COR-L47 (cell line): ENCODE results near the gene KRT10.
"Not testable (repeated sequence)": the region's sequence is repeated elsewhere in the genome, so short reads cannot be mapped to it uniquely, and the experiment has no call there.

Experiments used
- DNase-seq: peaks from one replicate; lab custom pipeline; 2025; lab: John Stamatoyannopoulos, UW

KRT10 gene

DNA sequence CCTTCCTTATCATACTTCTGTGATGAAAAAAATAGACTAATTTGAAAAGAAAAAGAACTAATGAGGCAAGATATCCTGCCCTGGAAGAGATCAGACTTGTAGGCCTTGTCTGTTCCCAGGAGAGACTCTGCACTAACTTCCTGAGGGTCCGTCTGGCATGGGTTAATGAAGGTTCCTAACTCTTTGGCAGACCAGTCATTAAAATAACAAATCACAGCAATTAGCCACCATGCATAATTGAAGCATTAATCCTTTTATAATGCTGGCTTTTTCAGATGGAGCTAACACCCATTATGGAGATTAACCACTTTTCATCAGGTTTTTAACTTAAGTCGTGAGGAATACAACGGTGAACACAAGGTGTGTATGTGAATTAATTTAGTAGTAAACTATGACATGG, 10.4 kb upstream of the KRT10 start:
- no peak for DNase-seq

DNA sequence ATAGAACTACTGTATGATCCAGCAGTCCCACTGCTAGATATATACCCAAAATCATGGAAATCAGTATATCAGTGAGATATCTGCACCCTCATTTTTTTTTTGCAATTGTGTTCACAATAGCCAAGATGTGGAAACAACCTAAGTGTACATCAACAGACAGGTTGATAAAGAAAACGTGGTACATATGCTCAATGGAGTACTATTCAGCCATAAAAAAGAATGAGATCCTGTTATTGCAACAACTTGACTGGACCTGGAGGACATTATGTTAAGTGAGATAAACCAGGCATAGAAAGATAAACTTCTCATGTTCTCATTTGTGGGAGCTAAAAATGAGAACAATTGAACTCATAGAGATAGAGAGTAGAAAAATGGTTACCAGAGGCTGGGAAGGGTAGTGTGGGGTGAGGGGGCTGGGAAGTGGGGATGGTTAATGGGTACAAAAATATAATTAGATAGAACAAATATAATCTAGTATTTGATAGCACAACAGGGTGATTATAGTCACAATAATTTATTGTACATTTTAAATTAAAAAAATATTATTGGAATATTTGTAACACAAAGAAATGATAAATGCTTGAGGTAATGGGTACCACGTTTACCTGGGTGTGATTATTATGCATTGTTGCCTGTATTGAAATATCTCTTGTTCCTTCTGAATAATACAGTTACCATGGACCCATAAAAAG, 7.8 kb upstream of the KRT10 start:
- no peak for DNase-seq

DNA sequence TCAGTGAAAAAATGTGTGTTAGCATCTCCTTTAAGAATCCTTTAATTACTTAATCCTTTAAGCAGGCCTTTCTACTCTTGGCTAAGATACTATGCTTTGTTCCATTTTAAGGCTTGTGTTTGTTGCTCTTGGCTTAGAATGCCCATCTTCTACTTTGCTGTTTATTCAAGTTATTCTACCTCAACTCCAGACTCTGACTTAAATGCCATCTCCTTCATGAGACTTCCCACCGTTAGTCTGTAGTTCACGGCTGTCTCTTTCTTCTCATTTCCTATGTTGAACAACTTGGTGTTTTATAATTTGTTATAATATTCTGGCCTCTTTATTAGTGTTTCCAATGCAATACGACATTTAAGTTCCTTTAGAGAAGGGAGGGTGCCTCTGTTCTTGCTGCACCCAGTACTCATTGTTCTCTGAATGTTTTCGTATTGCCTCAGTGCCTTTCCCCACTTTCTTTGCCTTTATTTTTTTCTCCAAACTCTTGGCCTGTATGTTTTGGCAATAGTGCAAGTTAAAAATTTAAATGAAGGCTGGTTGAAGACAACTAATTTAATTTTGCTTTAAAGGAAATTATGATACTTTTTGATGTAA, 6.1 kb upstream of the KRT10 start:
- no peak for DNase-seq

DNA sequence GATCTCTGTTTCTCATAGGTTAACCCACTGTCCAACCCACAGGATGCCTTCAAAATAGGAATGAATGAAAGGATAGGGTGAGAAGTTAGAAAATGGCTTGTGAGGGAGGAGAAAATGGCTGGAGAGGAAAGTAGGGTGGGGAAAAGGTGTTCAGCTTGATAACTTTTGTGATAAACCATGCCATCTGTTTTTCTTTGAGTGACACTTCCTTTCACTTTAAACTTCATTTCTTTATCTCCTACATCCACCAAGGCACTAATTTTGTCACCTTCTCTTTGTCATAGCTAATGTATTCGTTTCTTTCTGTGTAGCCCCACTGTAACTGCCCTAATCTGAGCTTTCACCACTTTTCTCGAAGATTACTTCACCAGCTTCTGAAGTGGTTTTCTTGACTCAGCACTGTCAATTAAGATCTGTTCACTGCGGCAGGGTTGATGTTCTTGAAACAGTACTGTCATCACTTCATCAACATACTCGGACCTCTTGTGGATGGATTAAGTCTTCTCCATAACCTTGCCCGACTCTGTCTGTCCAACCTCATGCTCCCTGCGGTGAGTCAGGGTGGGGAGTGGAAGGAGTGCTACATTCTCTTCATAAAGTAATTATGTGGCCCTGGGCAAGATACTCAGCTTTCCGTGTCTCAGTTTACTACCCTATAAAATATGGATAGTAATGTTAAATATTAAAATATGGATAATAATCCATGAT, 5.5 kb upstream of the KRT10 start:
- no peak for DNase-seq

DNA sequence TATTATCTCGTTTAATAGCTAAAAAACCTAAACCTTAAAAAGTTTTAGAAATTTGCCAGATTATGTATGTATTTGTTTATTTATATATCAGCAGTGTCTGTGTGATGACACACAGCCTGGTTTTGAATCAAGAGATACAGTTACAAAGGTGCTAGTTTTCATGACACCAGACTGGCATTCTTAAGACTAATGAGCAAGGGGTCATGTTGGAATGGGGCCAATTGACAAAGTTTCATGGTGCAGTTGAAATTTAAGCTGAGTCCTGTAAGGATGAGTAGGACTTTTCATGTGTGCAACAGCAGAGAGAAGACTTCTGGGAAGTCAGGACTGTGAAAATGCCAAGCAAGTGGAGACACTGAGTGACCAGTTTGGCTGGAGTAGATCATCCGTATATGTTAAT, 3.2 kb upstream of the KRT10 start:
- DNase-seq = no peak

DNA sequence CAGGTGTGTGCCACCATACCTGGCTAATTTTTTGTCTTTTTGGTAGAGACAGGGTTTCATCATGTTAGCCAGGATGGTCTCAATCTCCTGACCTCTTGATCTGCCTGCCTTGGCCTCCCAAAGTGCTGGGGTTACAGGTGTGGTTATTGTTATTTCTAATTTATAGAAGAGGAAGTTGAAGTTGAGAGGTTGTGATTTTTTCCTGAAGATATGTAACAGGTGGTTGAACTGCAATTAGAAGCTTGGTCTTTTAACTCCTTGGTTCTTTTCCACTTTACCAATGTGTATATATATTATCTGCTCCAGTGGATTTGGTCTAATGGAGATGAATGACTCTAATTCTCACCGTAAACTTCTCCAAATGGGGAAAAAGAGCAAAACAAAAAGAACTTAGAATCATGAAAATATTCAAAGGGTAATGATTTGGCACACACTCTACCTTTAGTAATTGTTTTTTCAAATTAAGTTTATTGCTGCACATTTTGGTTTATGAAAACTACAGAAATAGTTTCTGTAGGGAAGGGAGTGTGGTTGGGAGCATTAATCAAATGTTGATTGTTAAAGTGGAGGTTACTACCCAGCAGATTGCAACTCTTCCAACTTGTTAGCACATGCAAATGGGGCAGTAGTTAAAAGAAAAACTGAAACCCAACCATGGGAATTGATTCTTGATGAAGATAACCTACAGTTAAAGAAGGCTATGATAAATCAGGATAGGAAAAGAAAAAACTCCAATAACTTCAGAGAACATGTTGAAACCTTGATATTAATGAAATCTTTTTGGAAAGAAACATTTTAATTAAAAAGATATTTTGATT, 1.8 kb upstream of the KRT10 start:
- no peak for DNase-seq

DNA sequence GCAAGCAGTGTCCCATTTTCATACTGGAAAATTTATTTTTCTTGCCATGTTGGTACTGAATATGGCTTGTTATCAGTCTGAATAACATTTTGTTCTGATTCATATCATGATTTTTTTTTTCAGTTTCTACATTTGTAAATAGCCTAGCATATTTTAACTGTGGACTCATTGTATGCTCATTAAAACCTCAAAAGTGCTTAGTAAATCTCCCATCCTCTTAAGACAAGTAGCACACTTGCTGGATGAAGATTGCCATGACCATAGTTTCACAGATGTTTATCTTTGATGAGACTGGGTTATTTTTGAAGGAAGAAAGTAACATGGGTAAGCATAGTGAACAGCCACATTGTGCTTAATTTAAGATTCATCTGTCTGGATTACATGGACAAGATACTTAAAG, 878 bp downstream of the KRT10 start:
- DNase-seq = no peak

DNA sequence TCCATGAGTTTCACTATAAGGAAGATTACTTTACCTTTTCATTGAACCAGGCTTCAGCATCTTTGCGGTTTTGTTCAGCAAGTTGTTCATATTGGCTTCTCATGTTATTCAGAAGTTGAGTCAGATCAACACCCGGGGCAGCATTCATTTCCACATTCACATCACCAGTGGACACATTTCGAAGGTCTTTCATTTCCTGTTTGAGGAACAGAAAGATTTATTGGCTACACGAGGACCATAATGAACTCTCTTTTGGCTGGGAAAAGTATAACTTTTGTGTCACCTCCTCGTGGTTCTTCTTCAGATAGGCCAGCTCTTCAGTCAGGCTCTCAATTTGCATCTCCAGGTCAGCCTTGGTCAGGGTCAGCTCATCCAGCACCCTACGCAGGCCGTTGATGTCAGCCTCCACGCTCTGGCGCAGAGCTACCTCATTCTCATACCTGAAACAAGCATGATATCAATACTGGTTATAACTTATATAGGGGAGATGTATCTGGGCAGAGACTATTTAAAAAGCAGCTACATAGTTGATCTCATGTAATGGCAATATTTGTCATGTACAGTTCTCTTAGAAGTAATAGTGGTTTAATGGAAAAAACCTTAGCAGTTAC, 2.1 kb downstream of the KRT10 start:
- no peak for DNase-seq

DNA sequence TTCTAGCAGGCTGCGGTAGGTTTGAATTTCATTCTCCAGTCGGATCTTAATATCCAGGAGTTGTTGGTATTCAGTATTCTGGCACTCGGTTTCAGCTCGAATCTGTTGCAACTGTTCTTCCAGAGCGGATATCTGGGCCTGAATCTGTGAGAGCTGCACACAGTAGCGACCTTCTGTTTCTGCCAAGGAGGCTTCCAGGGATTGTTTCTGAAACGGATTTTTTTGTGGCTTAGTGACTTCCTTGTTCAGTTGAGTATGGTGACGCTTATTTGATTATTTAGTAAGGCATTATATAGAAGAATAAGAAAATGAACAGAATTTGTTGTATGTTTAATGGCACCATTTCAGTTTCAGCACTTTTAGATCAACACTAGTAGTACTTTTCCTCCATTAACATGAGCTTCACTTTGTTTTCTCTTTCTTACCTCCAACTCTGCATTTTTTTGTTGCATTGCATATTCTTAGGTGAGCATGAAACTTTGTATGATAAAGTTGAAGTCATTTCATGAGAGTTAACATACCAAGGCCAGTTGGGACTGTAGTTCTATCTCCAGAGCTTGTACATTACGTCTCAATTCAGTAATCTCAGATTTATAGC, 2.8 kb downstream of the KRT10 start:
- DNase-seq = no peak

DNA sequence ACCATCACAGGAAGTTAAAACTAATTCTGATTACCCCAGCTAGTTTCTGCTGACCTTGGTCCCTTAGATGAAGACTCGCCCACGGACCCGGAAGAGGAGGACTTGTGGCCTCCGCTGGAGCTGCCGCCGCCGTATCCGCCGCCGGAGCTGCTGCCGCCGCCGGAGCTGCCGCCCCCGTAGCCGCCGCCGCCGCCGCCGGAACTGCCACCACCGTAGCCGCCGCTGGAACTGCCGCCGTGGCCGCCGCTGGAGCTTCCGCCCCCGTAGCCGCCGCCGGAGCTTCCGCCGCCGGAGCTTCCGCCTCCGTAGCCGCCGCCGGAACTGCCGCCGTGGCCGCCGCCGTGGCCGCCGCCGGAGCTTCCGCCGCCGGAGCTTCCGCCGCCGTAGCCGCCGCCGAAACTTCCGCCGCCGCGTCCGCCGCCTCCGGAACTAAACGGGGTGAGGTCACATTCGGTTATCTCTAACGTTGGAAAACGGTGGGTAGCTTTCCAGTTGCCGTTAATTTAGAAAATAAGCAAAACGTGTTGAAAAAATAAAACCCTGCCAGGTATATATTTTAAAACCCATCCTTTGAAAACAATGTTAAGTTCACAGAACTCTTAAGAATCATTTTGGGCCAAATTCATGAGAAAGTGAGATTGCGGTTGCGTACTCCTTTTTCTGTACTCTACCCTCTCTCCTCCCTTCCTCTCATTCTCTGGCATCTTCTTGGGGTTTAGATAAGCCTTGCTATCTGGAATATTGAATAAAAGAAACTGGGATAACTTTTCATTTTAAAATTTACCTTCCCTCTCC, 3.5 kb downstream of the KRT10 start:
- peak; percentile 72 for DNase-seq

DNA sequence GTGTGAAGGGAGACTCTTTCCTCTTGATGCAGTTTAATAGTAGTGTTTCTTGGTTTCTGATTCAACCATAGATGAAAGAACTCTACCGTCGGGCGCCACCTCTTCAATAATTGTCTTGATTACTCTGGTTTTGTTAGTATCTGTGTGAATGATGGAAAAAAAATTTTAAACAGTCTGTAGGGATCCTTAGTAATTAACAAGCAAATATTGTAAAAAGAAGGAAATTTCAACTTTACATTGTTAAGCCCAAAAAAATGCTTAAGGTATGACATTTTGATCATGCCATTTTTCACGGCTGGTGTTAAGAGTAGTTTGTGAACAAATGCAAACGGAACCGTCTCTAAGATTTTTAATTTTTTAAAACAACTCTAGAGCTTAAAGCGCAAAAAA, 4.1 kb downstream of the KRT10 start:
- no peak for DNase-seq

DNA sequence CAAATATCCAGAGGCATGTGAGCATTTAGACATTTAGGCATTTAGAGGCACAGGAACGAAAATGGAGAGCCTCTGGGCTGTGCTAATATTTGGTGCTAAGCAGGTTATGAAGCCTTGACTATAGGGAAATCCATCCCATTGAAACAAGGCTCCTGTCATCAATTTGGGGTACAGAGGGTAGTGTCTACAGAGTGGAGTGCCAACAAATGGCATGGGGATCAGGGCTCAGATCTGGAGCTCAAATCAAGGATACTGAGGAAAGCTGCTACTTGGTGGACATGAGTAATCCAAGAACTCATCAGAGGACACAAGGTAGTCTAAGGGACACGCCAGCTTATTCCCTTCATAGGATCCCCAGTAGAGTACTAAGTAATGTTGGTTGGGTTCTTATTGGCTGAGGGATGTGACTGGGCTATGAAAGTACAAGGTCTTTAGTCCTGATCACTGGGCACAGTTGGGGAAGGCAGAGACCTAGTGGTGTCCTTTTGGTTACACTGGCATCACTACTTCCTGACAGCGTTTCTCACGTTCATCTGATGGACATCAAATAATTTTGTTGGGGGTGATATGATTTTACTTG, 5.2 kb downstream of the KRT10 start:
- DNase-seq = no peak

DNA sequence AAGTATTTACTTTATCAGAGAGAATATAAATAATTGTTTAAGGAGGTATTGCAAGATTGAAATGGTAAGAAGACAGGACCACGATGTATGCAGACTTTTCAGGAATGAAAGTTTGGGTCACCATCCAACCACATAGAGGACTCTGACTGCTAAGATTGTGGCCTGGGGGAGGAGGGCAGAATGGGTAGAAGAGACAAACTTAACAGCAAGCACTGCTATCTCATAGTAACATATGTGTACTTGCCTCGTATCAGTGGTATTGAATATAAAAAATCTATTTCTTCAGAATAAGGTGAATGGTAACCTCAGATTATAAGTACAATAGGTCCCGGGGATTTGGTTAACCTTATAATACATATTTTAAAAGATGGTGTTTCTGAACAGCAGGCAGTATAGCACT, 5.8 kb downstream of the KRT10 start:
- no peak for DNase-seq

DNA sequence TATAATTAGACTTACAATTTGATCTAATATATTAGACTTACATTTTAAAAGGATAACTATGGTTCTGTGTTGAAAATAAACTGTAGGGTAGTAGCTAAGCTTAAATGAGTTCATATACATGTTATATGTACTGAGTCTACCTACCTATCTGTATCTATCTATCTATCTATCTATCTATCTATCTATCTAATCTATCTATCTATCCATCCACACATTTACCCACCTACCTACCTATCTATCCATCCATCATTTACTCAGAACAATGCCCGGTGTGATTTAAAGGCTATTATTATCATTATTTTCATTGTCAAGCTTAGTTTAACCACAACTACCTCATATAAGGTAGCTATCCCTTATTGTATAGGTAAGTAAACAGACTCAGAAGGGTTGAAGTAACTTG, 7.0 kb downstream of the KRT10 start:
- DNase-seq = no peak

DNA sequence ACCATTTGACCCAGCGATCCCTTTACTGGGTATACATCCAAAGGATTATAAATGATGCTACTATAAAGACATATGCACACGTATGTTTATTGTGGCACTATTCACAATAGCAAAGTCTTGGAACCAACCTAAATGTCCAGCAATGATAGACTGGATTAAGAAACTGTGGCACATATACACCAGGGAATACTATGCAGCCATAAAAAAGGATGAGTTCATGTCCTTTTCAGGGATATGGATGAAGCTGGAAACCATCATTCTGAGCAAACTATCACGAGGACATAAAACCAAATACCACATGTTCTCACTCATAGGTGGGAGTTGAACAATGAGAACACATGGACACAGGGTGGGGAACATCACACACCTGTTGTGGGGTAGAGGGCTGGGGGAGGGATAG, 7.8 kb downstream of the KRT10 start:
- not testable (repeated sequence) for DNase-seq

DNA sequence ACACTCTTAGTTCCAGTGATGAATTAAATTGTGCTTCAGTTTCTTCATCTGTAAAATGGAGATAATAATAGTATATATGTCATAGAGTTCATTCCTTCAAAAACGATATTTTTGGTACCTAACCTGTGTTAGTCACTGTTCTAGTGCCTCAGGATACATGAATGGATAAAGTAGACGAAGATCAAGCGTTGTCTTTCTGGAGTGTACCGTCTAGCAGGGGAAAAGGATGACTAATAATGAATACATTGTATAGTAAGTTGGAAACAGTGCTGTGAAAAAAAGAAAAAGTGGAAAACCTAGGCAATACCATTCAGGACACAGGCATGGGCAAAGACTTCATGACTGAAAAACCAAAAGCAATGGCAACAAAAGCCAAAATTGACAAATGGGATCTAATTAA, 8.6 kb downstream of the KRT10 start:
- DNase-seq = no peak

DNA sequence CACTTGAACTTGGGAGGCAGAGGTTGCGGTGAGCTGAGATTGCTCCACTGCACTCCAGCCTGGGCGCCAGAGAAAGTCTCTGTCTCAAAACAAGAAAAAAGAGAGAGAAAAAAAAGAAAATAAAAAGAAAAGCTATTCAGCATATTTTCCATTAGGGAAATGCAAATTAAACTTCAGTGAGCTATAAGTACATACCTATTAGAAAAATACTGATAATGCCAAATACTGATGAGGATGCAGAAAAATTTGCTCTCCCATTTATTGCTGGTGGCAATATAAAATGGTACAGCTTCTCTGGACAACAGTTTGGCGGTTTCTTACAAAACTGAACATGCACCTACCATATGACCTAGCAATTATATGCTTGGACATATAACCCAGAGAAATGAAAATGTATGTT, 9.8 kb downstream of the KRT10 start:
- no peak for DNase-seq

DNA sequence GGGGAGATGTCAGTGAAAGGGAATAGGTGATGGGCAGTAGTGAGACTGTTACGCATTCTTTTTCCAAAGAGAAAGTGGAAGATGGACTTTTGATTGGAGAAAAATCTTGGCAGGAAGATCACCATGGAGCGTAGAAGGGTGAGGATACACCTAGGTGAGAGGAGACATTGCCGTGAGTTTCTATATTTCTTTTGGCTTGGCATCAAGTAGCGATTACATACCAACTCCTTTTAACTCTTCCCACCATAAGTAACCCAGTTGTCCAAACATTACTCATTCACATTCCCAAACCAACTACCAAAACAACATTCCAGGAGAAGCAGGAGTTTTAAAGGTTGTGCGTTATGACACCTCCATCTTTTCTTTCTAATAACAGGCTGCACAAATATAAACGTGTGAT, 11.9 kb downstream of the KRT10 start:
- DNase-seq = no peak

DNA sequence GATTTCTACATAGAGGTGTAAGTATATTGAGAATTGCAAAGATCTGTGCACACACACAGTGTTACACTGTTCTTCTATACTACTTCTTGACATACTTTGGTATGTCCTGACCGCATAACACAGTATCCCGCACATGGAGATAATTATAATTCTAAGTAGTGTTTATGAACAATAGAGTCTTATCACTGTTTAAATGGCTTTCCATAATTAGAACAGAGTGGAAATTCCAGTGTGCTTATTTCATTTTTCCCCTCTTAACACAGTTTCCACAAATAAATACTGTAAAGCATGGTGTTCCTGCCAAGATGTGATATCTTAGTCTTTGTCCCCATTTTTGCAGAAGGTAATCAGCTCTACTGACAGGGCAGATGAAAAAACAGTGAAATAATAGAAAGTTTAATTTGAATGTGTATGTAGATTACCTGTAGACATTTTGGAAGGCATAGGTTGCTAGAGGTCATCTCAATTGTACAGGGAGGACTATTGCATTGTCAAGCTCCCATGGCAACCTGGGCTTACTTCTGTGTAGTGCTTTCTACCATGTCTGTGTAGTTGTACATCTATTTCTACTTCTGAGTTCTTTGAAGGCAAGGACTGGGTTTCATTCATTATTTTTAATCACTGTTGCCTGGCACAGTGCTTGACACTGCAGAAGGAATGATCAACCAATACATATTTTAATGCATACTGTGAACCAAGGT, 12.5 kb downstream of the KRT10 start:
- DNase-seq = no peak

DNA sequence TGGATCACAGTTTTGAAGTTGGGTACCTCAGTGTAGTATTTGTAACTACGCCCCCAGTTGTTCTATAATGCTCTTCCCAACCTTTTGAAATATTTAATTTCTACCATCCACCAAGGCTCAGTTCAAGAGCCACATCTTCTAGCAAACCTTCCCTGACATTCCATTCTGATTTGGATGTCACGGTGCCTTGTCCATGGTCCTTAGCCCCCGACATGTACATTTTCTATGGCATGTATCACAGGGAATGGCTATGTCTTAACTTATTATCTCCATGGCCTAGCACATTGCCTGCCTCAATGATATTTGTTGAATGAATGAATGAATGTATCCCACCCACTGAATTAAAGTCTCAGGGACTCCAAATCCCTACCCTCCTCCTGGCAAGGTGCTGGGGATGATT, 16.3 kb downstream of the KRT10 start:
- DNase-seq = no peak
